Measurements from ENCODE around the gene NAALADL2. TPM values are rescaled to one million over a fixed set of nuclear protein-coding genes. Genes with fewer than 3 reads are reported as not detected.

The NAALADL2 gene
- total and polyA plus RNA-seq, 3 donors from 2014 or later = 5.4 to 15.6 (median 6.0) TPM

GRCh38 chr3:175059788-175060187 is 200.7 kb downstream of the NAALADL2 start:
- Histone ChIP-seq H3K27me3 (no peaks in the 10 kb centered on the region), H3K27ac (no peak overlapping the region), H3K9me3 (no peaks in the 10 kb centered on the region), H3K4me3 (no peak overlapping the region), H3K4me1 (no peaks in the 10 kb centered on the region), H3K36me3 (ENCODE audit: low read depth, missing control alignments) (no peaks in the 10 kb centered on the region)
- intact Hi-C loops (cut with DNase I; ENCODE audit: low total_unique reads) = no loop called here
- WGBS, 2 donors = 94 to 99% methylated on average over 4 of the region's 4 CpGs
- DNase-seq = no peak
- TF ChIP-seq POLR2A (IDR thresholded peaks at IDR 0.05) = no peak
- TF ChIP-seq, protein P1, sequence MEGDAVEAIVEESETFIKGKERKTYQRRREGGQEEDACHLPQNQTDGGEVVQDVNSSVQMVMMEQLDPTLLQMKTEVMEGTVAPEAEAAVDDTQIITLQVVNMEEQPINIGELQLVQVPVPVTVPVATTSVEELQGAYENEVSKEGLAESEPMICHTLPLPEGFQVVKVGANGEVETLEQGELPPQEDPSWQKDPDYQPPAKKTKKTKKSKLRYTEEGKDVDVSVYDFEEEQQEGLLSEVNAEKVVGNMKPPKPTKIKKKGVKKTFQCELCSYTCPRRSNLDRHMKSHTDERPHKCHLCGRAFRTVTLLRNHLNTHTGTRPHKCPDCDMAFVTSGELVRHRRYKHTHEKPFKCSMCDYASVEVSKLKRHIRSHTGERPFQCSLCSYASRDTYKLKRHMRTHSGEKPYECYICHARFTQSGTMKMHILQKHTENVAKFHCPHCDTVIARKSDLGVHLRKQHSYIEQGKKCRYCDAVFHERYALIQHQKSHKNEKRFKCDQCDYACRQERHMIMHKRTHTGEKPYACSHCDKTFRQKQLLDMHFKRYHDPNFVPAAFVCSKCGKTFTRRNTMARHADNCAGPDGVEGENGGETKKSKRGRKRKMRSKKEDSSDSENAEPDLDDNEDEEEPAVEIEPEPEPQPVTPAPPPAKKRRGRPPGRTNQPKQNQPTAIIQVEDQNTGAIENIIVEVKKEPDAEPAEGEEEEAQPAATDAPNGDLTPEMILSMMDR (IDR thresholded peaks at IDR 0.05) = no peak

GRCh38 chr3:175065497-175065896 is 206.4 kb downstream of the NAALADL2 start:
- H3K36me3 ChIP-seq (ENCODE audit: low read depth, missing control alignments) = no peaks in the 10 kb centered on the region
- H3K27me3 ChIP-seq = no peaks in the 10 kb centered on the region
- no peak for DNase-seq
- no peak overlapping the region for H3K27ac ChIP-seq
- WGBS, 2 donors = 66 to 87% methylated on average over 2 of the region's 2 CpGs
- H3K9me3 ChIP-seq = no peaks in the 10 kb centered on the region
- TF ChIP-seq POLR2A (IDR thresholded peaks at IDR 0.05) = no peak
- TF ChIP-seq, protein P1 (IDR thresholded peaks at IDR 0.05) = no peak
- intact Hi-C loops (cut with DNase I; ENCODE audit: low total_unique reads) = no loop called here
- no peak overlapping the region for H3K4me3 ChIP-seq
- no peaks in the 10 kb centered on the region for H3K4me1 ChIP-seq

GRCh38 chr3:175066617-175067415 is 207.7 kb downstream of the NAALADL2 start:
- Histone ChIP-seq H3K36me3 (ENCODE audit: low read depth, missing control alignments) (no peaks in the 10 kb centered on the region), H3K4me3 (no peak overlapping the region), H3K27me3 (no peaks in the 10 kb centered on the region), H3K27ac (no peak overlapping the region), H3K9me3 (no peaks in the 10 kb centered on the region), H3K4me1 (no peaks in the 10 kb centered on the region)
- no peak for DNase-seq
- WGBS, 2 donors = 87 to 88% methylated on average over 4 of the region's 4 CpGs
- intact Hi-C loops (cut with DNase I; ENCODE audit: low total_unique reads) = no loop called here
- TF ChIP-seq, protein P1 (IDR thresholded peaks at IDR 0.05) = no peak
- no peak for TF ChIP-seq POLR2A (IDR thresholded peaks at IDR 0.05)

- Histone ChIP-seq H3K27ac (no peak overlapping the region), H3K27me3 (no peaks in the 10 kb centered on the region), H3K4me3 (no peak overlapping the region), H3K4me1 (no peaks in the 10 kb centered on the region), H3K36me3 (ENCODE audit: low read depth, missing control alignments) (no peaks in the 10 kb centered on the region), H3K9me3 (no peaks in the 10 kb centered on the region)
- DNase-seq = no peak
- intact Hi-C loops (cut with DNase I; ENCODE audit: low total_unique reads) = no loop called here
- 85 to 92% methylated on average over 3 of the region's 3 CpGs for WGBS, 2 donors
- no peak for TF ChIP-seq POLR2A (IDR thresholded peaks at IDR 0.05)
- TF ChIP-seq, protein P1 (IDR thresholded peaks at IDR 0.05) = no peak
Observed at GRCh38 chr3:175068587-175068986, 209.5 kb downstream of the NAALADL2 start.

DNA sequence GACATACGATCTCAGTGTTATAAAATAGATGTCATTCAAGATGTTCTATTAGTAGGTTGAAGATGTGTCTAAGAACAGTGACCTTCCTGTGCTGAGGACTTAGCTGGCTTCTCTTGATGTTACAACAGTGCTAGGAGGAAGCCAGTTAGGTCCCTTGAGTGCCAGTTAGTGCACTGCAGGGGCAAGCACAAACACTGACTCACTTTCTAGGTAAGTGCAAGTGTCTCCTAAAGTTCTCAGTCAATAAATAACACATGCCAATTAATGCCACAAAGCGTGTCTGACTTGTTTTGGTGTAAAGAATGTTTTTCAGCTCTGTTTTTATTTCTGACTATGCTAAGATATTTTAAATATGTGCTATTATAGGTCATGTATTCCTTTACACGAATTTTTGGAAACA is 211.8 kb downstream of the NAALADL2 start:
- intact Hi-C loops (cut with DNase I; ENCODE audit: low total_unique reads) = no loop called here
- 77 to 85% methylated on average over 3 of the region's 3 CpGs for WGBS, 2 donors

More for the DNA sequence above, 211.8 kb downstream of the NAALADL2 start:
- H3K4me3 ChIP-seq = no peak overlapping the region
- H3K4me1 ChIP-seq = no peaks in the 10 kb centered on the region
- H3K27me3 ChIP-seq = no peaks in the 10 kb centered on the region
- H3K9me3 ChIP-seq = no peaks in the 10 kb centered on the region
- TF ChIP-seq, protein P1 (IDR thresholded peaks at IDR 0.05) = no peak
- TF ChIP-seq POLR2A (IDR thresholded peaks at IDR 0.05) = no peak
- no peak for DNase-seq
- no peak overlapping the region for H3K27ac ChIP-seq
- no peaks in the 10 kb centered on the region for H3K36me3 ChIP-seq (ENCODE audit: low read depth, missing control alignments)
